ENCODE measurements around the gene MARCHF2.

The MARCHF2 gene

DNA sequence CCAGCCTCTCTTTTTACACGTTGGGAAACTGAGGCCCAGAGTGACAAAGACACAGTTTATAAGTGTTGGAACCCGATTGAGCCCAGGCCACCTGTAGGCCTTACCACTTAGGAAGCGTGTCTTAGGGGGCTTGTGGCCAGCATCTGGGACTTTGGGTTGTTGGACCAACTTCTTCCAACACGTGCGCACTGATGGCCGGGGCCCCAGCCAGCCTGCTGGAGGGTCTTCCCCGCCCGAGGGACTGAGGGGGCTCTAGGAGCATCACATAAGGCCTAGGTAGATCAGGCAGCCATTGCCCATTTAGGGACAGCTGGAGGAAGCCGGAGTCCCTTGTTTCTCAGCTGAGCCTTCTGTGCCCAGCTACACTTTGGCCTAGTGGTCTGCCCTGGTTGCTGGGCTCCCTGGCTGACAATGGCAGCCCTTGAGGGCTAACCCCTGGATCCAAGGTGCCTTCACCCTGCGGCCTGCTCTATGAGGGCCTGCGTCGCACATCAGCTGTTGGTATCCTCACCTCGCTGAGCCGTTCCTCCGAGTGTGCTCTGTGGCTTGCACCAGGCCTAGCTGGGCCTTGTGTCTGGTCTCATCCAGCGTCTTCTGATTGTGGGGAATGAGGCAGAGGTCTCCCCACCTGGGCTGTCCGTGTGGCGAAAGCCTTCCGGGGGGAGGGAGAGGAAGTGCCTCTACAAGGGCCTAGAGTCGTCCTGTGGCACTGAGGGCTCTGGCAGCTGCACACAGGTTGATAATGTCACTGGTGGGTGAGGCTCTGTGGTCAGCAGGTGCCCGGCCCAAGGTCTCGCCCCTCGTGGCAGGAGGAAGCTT lies 21.7 kb upstream of the MARCHF2 start:
- Histone ChIP-seq H3K27me3 (ENCODE audit: control insufficient read depth, insufficient read depth, low read length) (no peaks in the 10 kb centered on the region), H3K4me1 (ENCODE audit: control insufficient read depth, insufficient read depth, low read length) (peaks cover 47% of the 10 kb centered on the region), H3K9ac (ENCODE audit: low read length) (peak overlapping the region; percentile 53), H3K4me3 (ENCODE audit: low read length) (peak overlapping the region; percentile 15), H3K9me3 (ENCODE audit: control insufficient read depth, low read length) (no peaks in the 10 kb centered on the region), H3K36me3 (ENCODE audit: control insufficient read depth, insufficient read depth, low read length) (no peaks in the 10 kb centered on the region)

DNA sequence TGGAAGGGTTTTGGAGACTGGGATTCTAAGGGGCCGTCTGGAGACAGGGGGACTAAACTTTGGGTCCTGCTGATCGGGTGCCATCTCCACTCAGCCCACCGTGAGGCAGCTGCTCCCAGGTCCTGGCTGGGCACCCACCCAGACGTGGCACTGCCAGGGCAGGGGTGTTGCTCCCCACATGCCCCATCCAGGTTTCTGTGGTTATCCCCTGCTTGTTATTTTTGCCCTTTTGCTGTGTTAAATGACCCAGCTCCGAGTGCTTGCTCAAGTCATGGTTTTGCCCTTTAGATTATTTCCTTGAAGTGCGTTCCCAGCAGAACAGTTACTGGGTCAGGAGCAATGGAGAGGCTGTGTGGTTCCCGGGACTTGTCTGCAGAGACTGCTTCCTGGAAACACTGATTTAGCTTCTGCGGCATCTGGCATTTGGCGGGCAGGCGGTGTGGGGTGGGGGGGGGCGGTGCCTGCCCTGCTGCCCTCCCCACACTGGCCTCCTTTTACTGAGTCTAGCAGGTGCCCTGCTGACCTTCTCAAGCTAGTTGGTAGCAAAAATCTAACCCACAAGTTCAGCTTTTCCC lies 21.0 kb upstream of the MARCHF2 start:
- H3K9me3 ChIP-seq (ENCODE audit: control insufficient read depth, low read length): no peaks in the 10 kb centered on the region
- no peaks in the 10 kb centered on the region for H3K27me3 ChIP-seq (ENCODE audit: control insufficient read depth, insufficient read depth, low read length)
- peaks cover 52% of the 10 kb centered on the region for H3K4me1 ChIP-seq (ENCODE audit: control insufficient read depth, insufficient read depth, low read length)
- no peaks in the 10 kb centered on the region for H3K36me3 ChIP-seq (ENCODE audit: control insufficient read depth, insufficient read depth, low read length)
- H3K9ac ChIP-seq (ENCODE audit: low read length): peak overlapping the region; percentile 53
- no peak overlapping the region for H3K4me3 ChIP-seq (ENCODE audit: low read length)

DNA sequence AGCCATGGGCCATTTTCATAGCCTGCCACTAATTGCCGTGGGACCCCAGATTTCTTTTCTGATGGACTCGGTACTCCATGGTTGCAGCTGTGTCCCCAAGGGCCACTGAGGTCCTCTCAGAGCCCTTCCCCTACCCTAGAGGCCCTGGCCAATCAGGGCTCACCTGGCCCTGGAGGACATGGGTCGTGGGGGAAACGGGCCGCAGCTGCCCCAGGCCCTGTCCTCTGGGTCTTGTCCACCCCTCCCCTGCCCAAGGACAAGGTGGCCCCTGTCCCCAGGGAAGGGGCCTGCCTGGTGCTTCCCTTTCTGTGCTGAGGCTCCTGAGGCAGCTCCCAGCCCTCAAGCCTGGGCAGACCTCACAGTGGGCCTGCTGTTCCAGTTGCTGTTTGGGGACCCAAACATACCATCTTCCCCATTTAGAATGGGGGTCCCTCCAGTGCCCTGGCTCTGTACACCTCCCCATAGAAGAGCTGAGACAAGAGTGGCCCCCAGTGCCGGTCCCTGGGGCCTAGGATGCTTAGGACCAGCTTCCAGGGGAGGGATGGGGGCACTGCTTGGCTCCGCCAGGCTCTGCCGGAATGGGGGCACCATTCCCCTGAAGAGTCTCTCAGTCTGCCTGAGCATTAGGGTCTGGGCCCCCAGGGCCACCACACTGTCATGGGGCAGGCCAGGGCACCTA lies 19.8 kb upstream of the MARCHF2 start:
- H3K4me3 ChIP-seq (ENCODE audit: low read length): no peak overlapping the region
- H3K36me3 ChIP-seq (ENCODE audit: control insufficient read depth, insufficient read depth, low read length): no peaks in the 10 kb centered on the region
- no peaks in the 10 kb centered on the region for H3K9me3 ChIP-seq (ENCODE audit: control insufficient read depth, low read length)
- H3K4me1 ChIP-seq (ENCODE audit: control insufficient read depth, insufficient read depth, low read length): peaks cover 50% of the 10 kb centered on the region
- H3K27me3 ChIP-seq (ENCODE audit: control insufficient read depth, insufficient read depth, low read length): no peaks in the 10 kb centered on the region
- H3K9ac ChIP-seq (ENCODE audit: low read length): peak overlapping the region; percentile 28

DNA sequence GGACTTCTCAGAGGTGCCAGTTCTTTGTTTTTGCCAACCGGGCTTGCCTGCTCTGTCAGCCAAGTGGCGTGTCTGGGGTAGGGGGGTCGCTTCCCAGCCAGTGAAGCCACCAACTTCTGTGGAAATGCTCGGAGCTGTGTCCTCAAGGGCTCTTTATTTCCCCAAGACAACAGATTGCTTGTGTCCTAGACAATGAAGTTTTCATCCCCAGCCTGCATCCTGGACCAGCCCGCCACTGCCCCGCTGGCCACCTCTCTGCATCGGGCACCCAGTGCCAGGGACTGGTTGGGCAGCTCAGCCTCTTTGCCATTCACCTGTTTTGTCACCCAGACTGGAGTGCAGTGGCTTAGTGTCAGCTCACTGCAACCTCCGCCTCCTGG lies 19.2 kb upstream of the MARCHF2 start:
- no peaks in the 10 kb centered on the region for H3K27me3 ChIP-seq (ENCODE audit: control insufficient read depth, insufficient read depth, low read length)
- peaks cover 45% of the 10 kb centered on the region for H3K4me1 ChIP-seq (ENCODE audit: control insufficient read depth, insufficient read depth, low read length)
- no peak overlapping the region for H3K4me3 ChIP-seq (ENCODE audit: low read length)
- H3K36me3 ChIP-seq (ENCODE audit: control insufficient read depth, insufficient read depth, low read length): no peaks in the 10 kb centered on the region
- no peaks in the 10 kb centered on the region for H3K9me3 ChIP-seq (ENCODE audit: control insufficient read depth, low read length)
- peak overlapping the region; percentile 28 for H3K9ac ChIP-seq (ENCODE audit: low read length)

DNA sequence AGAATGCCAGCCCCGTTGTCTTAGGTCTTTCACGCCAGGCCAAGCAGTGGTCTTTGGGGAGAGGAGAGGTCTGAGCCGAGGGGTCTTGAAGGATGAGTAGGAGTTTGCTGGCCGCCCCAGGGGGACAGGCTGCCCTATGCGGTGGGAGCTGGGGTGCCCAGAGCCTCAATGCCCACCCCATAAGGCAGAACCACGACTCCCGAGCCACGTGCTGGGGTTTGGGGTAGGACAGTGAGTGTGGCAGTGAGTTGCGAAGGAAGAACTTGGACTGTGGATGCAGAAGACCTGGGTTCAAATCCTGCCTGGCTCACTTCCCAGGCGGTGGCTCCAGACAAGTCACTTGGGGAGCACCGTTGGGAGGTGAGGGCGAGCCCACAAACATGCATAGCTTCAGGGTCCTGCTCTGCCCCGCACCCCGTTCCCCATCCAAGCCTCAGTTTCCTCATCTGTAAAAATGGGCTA lies 17.5 kb upstream of the MARCHF2 start:
- Histone ChIP-seq H3K4me1 (ENCODE audit: control insufficient read depth, insufficient read depth, low read length) (peaks cover 44% of the 10 kb centered on the region), H3K4me3 (ENCODE audit: low read length) (no peak overlapping the region), H3K9me3 (ENCODE audit: control insufficient read depth, low read length) (no peaks in the 10 kb centered on the region), H3K36me3 (ENCODE audit: control insufficient read depth, insufficient read depth, low read length) (no peaks in the 10 kb centered on the region), H3K9ac (ENCODE audit: low read length) (no peak overlapping the region), H3K27me3 (ENCODE audit: control insufficient read depth, insufficient read depth, low read length) (no peaks in the 10 kb centered on the region)

DNA sequence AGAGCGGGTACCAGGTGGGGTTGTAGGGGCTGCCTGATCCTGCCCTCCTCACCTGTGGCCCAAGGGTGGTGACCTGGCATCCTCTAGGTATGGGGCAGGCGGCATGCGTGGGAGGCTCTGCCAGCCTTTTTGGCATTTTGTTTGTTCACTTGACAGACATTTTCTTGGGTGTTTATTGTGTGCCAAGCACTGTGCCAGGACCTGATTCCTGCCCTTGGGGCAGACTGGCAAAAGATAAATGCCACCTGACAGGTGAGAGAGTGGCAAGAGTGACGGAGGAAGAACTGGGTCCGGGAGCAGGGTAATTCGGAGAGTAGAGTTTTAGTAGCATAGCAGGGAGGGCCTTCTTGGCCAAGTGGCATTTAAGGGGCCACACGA lies 16.9 kb upstream of the MARCHF2 start:
- H3K9me3 ChIP-seq (ENCODE audit: control insufficient read depth, low read length): no peaks in the 10 kb centered on the region
- H3K4me1 ChIP-seq (ENCODE audit: control insufficient read depth, insufficient read depth, low read length): peaks cover 39% of the 10 kb centered on the region
- H3K4me3 ChIP-seq (ENCODE audit: low read length): no peak overlapping the region
- no peaks in the 10 kb centered on the region for H3K27me3 ChIP-seq (ENCODE audit: control insufficient read depth, insufficient read depth, low read length)
- no peaks in the 10 kb centered on the region for H3K36me3 ChIP-seq (ENCODE audit: control insufficient read depth, insufficient read depth, low read length)
- H3K9ac ChIP-seq (ENCODE audit: low read length): no peak overlapping the region

DNA sequence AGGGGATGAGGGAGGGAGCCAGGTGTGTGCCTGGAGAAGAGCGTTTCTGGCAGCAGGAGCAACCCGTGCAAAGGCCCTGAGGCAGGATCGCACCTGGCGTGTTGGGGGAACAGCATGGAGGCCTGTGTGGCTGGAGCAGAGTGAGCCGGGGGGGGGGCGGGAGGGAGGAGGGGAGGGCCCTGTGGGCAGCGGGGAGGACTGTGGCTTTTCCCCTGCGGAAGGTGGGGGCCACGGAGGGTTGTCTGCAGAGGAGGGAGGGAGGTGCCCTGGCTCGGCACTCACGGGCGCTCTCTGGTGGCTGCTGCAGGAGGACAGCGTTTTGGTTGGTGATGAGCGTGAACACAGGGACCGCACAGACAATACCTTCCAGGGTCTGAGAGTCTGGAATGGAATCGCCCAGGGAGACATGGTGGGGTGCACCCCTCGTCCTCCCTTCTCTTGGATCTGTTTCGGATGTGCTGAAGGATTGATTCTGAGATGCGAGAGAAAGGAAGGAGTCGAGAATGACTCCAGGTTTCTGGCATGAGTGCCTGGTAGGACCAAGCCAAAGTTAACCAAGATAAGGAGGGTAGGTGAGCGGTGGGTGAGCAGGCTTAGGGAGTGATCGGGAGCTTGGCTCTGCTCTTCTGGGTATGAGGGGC lies 16.4 kb upstream of the MARCHF2 start:
- Histone ChIP-seq H3K9me3 (ENCODE audit: control insufficient read depth, low read length) (no peaks in the 10 kb centered on the region), H3K4me1 (ENCODE audit: control insufficient read depth, insufficient read depth, low read length) (peaks cover 34% of the 10 kb centered on the region), H3K36me3 (ENCODE audit: control insufficient read depth, insufficient read depth, low read length) (no peaks in the 10 kb centered on the region), H3K27me3 (ENCODE audit: control insufficient read depth, insufficient read depth, low read length) (no peaks in the 10 kb centered on the region), H3K4me3 (ENCODE audit: low read length) (no peak overlapping the region), H3K9ac (ENCODE audit: low read length) (no peak overlapping the region)

DNA sequence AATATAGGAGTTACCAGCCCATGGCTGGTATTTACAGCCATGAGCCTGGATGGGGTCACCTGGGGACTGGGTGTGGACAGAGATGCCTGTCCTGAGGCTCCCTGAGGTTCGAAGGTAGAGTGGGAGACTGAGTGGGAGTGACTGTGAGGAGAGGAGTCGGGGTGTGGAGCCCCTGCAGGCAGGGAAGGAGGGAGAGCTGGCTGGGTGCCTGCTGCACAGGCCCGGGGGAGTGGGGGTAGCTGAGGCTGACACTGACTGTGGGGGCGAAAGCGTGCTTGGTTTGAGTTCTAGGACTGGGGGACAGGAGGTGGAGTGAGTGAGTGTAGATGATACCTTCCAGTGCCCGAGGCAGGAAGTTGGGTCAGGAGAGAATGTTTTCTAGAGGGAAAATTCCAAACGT lies 15.8 kb upstream of the MARCHF2 start:
- no peak overlapping the region for H3K9ac ChIP-seq (ENCODE audit: low read length)
- no peaks in the 10 kb centered on the region for H3K27me3 ChIP-seq (ENCODE audit: control insufficient read depth, insufficient read depth, low read length)
- H3K4me3 ChIP-seq (ENCODE audit: low read length): no peak overlapping the region
- H3K9me3 ChIP-seq (ENCODE audit: control insufficient read depth, low read length): no peaks in the 10 kb centered on the region
- H3K36me3 ChIP-seq (ENCODE audit: control insufficient read depth, insufficient read depth, low read length): no peaks in the 10 kb centered on the region
- H3K4me1 ChIP-seq (ENCODE audit: control insufficient read depth, insufficient read depth, low read length): peaks cover 28% of the 10 kb centered on the region

DNA sequence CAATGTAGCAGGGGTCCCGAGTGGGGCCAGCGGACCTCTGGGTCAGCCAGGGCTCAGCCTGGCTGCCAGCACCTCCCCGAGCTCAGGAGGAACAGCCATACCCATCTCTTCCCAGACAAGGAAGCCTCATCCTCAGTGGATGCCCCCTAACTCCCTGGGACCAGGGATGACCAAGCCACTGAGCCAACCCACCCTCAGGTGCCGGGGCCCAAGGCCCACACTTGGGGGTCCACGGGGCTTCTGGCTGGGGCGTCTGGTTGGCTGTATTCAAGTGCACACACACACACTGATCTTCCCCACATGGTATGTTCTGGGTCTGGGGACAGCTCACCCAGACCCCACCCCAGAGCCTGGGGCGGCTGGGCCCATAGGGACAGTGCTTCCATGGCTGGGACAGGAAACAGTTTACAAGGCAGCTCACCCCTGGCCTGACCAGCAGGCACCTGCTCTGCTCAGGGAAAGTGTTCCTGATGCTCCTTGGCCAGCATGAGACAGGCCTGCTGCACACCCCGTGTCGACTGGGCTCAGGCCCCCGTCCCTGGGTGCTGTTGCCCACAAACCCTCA lies 15.3 kb upstream of the MARCHF2 start:
- no peak overlapping the region for H3K4me3 ChIP-seq (ENCODE audit: low read length)
- H3K27me3 ChIP-seq (ENCODE audit: control insufficient read depth, insufficient read depth, low read length): no peaks in the 10 kb centered on the region
- no peaks in the 10 kb centered on the region for H3K36me3 ChIP-seq (ENCODE audit: control insufficient read depth, insufficient read depth, low read length)
- H3K9ac ChIP-seq (ENCODE audit: low read length): no peak overlapping the region
- no peaks in the 10 kb centered on the region for H3K9me3 ChIP-seq (ENCODE audit: control insufficient read depth, low read length)
- peaks cover 27% of the 10 kb centered on the region for H3K4me1 ChIP-seq (ENCODE audit: control insufficient read depth, insufficient read depth, low read length)

DNA sequence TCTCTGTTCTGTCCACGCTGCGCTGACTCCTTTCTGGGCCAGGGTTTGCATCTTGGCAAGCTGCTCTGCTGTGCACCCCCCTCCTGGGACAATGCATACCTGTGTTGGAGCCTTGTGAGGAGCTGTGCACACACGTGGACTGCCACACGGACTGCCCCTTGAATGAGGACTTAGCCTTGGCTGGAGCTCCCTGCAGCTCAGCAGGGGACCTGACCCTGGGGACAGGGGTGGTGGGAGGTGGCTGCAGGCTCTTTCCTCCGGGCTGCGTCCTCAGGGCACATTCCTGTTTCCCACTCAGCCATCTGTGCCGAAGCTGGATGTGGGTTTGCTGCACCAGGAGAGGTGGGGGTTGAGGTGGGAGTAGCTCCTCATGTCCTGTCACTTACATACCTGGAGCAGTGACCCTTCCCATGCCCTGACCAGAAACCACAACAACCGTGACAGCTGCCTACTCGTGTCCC lies 14.8 kb upstream of the MARCHF2 start:
- H3K36me3 ChIP-seq (ENCODE audit: control insufficient read depth, insufficient read depth, low read length): no peaks in the 10 kb centered on the region
- no peak overlapping the region for H3K4me3 ChIP-seq (ENCODE audit: low read length)
- no peaks in the 10 kb centered on the region for H3K9me3 ChIP-seq (ENCODE audit: control insufficient read depth, low read length)
- H3K27me3 ChIP-seq (ENCODE audit: control insufficient read depth, insufficient read depth, low read length): no peaks in the 10 kb centered on the region
- H3K9ac ChIP-seq (ENCODE audit: low read length): no peak overlapping the region
- peaks cover 22% of the 10 kb centered on the region for H3K4me1 ChIP-seq (ENCODE audit: control insufficient read depth, insufficient read depth, low read length)

DNA sequence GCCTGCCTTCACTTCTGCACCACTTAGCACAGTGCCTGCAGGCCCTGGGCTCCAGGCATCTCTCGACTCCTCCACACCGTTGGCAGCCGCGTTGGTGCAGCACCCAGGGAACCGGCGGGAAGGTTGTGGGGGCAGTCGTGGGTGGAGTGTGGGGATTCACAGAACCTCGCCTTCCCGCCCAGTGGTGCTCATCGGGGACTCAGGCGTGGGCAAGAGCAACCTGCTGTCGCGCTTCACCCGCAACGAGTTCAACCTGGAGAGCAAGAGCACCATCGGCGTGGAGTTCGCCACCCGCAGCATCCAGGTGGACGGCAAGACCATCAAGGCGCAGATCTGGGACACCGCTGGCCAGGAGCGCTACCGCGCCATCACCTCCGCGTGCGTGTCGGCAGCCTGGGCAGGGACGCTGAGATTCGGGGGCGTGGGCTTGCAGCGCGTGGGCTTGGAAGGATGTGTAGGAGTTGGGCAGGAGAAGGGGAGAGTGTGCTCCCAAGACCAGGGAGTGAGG lies 13.4 kb upstream of the MARCHF2 start:
- Histone ChIP-seq H3K9ac (ENCODE audit: low read length) (no peak overlapping the region), H3K4me3 (ENCODE audit: low read length) (no peak overlapping the region), H3K9me3 (ENCODE audit: control insufficient read depth, low read length) (no peaks in the 10 kb centered on the region), H3K27me3 (ENCODE audit: control insufficient read depth, insufficient read depth, low read length) (no peaks in the 10 kb centered on the region), H3K4me1 (ENCODE audit: control insufficient read depth, insufficient read depth, low read length) (peaks cover 10% of the 10 kb centered on the region), H3K36me3 (ENCODE audit: control insufficient read depth, insufficient read depth, low read length) (peaks cover 3% of the 10 kb centered on the region)

All from mucosa of stomach (tissue), 1 donor.